Measurements from ENCODE around the gene C14orf180. TPM values are rescaled to one million over a fixed set of nuclear protein-coding genes. Genes with fewer than 3 reads are reported as not detected.

The C14orf180 gene
- total RNA-seq, 2 donors from 2014 or later: 1.1 to 5.1 TPM

- Histone ChIP-seq H3K4me1 (ENCODE audit: control insufficient read depth in 1 of 2, low read depth in 2 of 2) (no peaks in the 10 kb centered on the region), H3K9me3 (no peaks in the 10 kb centered on the region), H3K27me3 (replicated peaks; ENCODE audit: insufficient read depth) (no peaks in the 10 kb centered on the region), H3K36me3 (no peaks in the 10 kb centered on the region), H3K4me3 (no peak overlapping the region), H3K27ac (no peak overlapping the region)
- ATAC-seq (ENCODE audit: insufficient number of reproducible peaks, low FRiP score, low read depth) (no peak), DNase-seq (ENCODE audit: low spot score) (no peak)
- no peak for TF ChIP-seq CTCF (IDR thresholded peaks at IDR 0.05)
Observed at GRCh38 chr14:104596451-104596918, 16.9 kb downstream of the C14orf180 start.

- Histone ChIP-seq H3K36me3 (no peaks in the 10 kb centered on the region), H3K4me1 (ENCODE audit: control insufficient read depth in 1 of 2, low read depth in 2 of 2) (no peaks in the 10 kb centered on the region), H3K9me3 (no peaks in the 10 kb centered on the region), H3K27ac (no peak overlapping the region), H3K4me3 (no peak overlapping the region), H3K27me3 (replicated peaks; ENCODE audit: insufficient read depth) (no peaks in the 10 kb centered on the region)
- ATAC-seq (ENCODE audit: insufficient number of reproducible peaks, low FRiP score, low read depth) (no peak), DNase-seq (ENCODE audit: low spot score) (no peak)
- no peak for TF ChIP-seq CTCF (IDR thresholded peaks at IDR 0.05)
Observed at GRCh38 chr14:104596927-104597351, 17.4 kb downstream of the C14orf180 start.

GRCh38 chr14:104597576-104597975 lies 18.0 kb downstream of the C14orf180 start:
- Histone ChIP-seq H3K27me3 (replicated peaks; ENCODE audit: insufficient read depth) (no peaks in the 10 kb centered on the region), H3K9me3 (no peaks in the 10 kb centered on the region), H3K4me1 (ENCODE audit: control insufficient read depth in 1 of 2, low read depth in 2 of 2) (no peaks in the 10 kb centered on the region), H3K27ac (no peak overlapping the region), H3K36me3 (no peaks in the 10 kb centered on the region), H3K4me3 (no peak overlapping the region)
- DNase-seq (ENCODE audit: low spot score) (no peak), ATAC-seq (ENCODE audit: insufficient number of reproducible peaks, low FRiP score, low read depth) (no peak)
- no peak for TF ChIP-seq CTCF (IDR thresholded peaks at IDR 0.05)

- no peak overlapping the region for H3K4me3 ChIP-seq
- ATAC-seq (ENCODE audit: insufficient number of reproducible peaks, low FRiP score, low read depth) (no peak), DNase-seq (ENCODE audit: low spot score) (no peak)
- H3K36me3 ChIP-seq: no peaks in the 10 kb centered on the region
- peaks cover 5% of the 10 kb centered on the region for H3K27me3 ChIP-seq (replicated peaks; ENCODE audit: insufficient read depth)
- no peak overlapping the region for H3K27ac ChIP-seq
- TF ChIP-seq CTCF (IDR thresholded peaks at IDR 0.05): no peak
- no peaks in the 10 kb centered on the region for H3K9me3 ChIP-seq
- no peaks in the 10 kb centered on the region for H3K4me1 ChIP-seq (ENCODE audit: control insufficient read depth in 1 of 2, low read depth in 2 of 2)
Observed at GRCh38 chr14:104598039-104598909, 18.7 kb downstream of the C14orf180 start.

- no peak for DNase-seq (ENCODE audit: low spot score)
- H3K36me3 ChIP-seq: no peaks in the 10 kb centered on the region
- H3K4me1 ChIP-seq (ENCODE audit: control insufficient read depth in 1 of 2, low read depth in 2 of 2): peaks cover 0 to under 1% of the 10 kb centered on the region in 2 donors
- peaks cover 5% of the 10 kb centered on the region for H3K27me3 ChIP-seq (replicated peaks; ENCODE audit: insufficient read depth)
- no peak overlapping the region for H3K4me3 ChIP-seq
- no peaks in the 10 kb centered on the region for H3K9me3 ChIP-seq
- no peak for ATAC-seq (ENCODE audit: insufficient number of reproducible peaks, low FRiP score, low read depth)
- no peak overlapping the region for H3K27ac ChIP-seq
- TF ChIP-seq CTCF (IDR thresholded peaks at IDR 0.05): no peak
Observed at GRCh38 chr14:104598910-104599273, 19.3 kb downstream of the C14orf180 start.

Measured in thoracic aorta (tissue), 2 donors.